ENCODE measurements around the gene NFE2L3.

The NFE2L3 gene

GRCh38 chr7:26216049-26216448, 64.1 kb downstream of the NFE2L3 start:
- Histone ChIP-seq H3K4me1 (no peaks in the 10 kb centered on the region), H3K27me3 (no peaks in the 10 kb centered on the region), H3K9me3 (no peaks in the 10 kb centered on the region), H3K4me3 (no peak overlapping the region), H3K27ac (no peak overlapping the region), H3K36me3 (peaks cover 14 to 18% (median 17%) of the 10 kb centered on the region in 3 donors)
- intact Hi-C loops (cut with DNase I; ENCODE audit: low total_unique reads) = no loop called here
- no peak for DNase-seq
- TF ChIP-seq CTCF (IDR thresholded peaks at IDR 0.05) = no peak

GRCh38 chr7:26224359-26224758, 72.4 kb downstream of the NFE2L3 start:
- no peak for DNase-seq
- peaks cover 0 to 7% of the 10 kb centered on the region in 2 donors for H3K27me3 ChIP-seq
- no peak overlapping the region for H3K4me3 ChIP-seq
- H3K27ac ChIP-seq = no peak overlapping the region
- no peaks in the 10 kb centered on the region for H3K9me3 ChIP-seq
- no peaks in the 10 kb centered on the region for H3K36me3 ChIP-seq
- intact Hi-C loops (cut with DNase I; ENCODE audit: low total_unique reads) = no loop called here
- TF ChIP-seq CTCF (IDR thresholded peaks at IDR 0.05) = no peak
- no peaks in the 10 kb centered on the region for H3K4me1 ChIP-seq

- H3K9me3 ChIP-seq = no peaks in the 10 kb centered on the region
- H3K27ac ChIP-seq = no peak overlapping the region
- H3K36me3 ChIP-seq = no peaks in the 10 kb centered on the region
- no peaks in the 10 kb centered on the region for H3K4me1 ChIP-seq
- no peak for DNase-seq
- peaks cover 0 to 7% of the 10 kb centered on the region in 2 donors for H3K27me3 ChIP-seq
- H3K4me3 ChIP-seq = no peak overlapping the region
- intact Hi-C loops (cut with DNase I; ENCODE audit: low total_unique reads) = no loop called here
- TF ChIP-seq CTCF (IDR thresholded peaks at IDR 0.05) = no peak
These were observed 76.0 kb downstream of the NFE2L3 start for GRCh38 chr7:26227987-26228386.

- no peak for TF ChIP-seq CTCF (IDR thresholded peaks at IDR 0.05)
- DNase-seq = no peak
- intact Hi-C loops (cut with DNase I; ENCODE audit: low total_unique reads) = no loop called here
- no peak overlapping the region for H3K4me3 ChIP-seq
- H3K36me3 ChIP-seq = no peaks in the 10 kb centered on the region
- H3K4me1 ChIP-seq = no peaks in the 10 kb centered on the region
- H3K9me3 ChIP-seq = no peaks in the 10 kb centered on the region
- H3K27me3 ChIP-seq = peaks cover 0 to 3% of the 10 kb centered on the region in 2 donors
- H3K27ac ChIP-seq = no peak overlapping the region
These were observed 82.0 kb downstream of the NFE2L3 start for GRCh38 chr7:26233902-26234511.

All from tibial artery (tissue), 4 donors.